Measurements from ENCODE around the gene TRIM66.
A peak's percentile ranks its signal among the peaks of the same experiment; 100 is the strongest.
"Not testable (repeated sequence)": the region's sequence is repeated elsewhere in the genome, so short reads cannot be mapped to it uniquely, and the experiment has no call there.

Gene TRIM66

GRCh38 chr11:8692417-8692816, 10.0 kb upstream of the TRIM66 start:
- no peak for DNase-seq (ENCODE audit: low read depth in 3 of 3, low spot score in 1 of 3)

GRCh38 chr11:8691601-8692000, 9.1 kb upstream of the TRIM66 start:
- DNase-seq (ENCODE audit: low read depth in 3 of 3, low spot score in 1 of 3), result no peak

- DNase-seq (ENCODE audit: low read depth in 3 of 3, low spot score in 1 of 3), result no peak
Measured at GRCh38 chr11:8690374-8691342, 8.2 kb upstream of the TRIM66 start.

GRCh38 chr11:8689726-8690255, 7.3 kb upstream of the TRIM66 start:
- DNase-seq (ENCODE audit: low read depth in 3 of 3, low spot score in 1 of 3), result no peak

GRCh38 chr11:8688414-8689362, 6.2 kb upstream of the TRIM66 start:
- peak; percentile 52 to 70 (median 64) for DNase-seq (ENCODE audit: low read depth in 3 of 3, low spot score in 1 of 3)

- DNase-seq (ENCODE audit: low read depth in 3 of 3, low spot score in 1 of 3), result no peak
Measured at GRCh38 chr11:8686325-8686724, 3.9 kb upstream of the TRIM66 start.

- DNase-seq (ENCODE audit: low read depth in 3 of 3, low spot score in 1 of 3), result no peak
Measured at GRCh38 chr11:8685820-8686219, 3.4 kb upstream of the TRIM66 start.

GRCh38 chr11:8685306-8685705, 2.8 kb upstream of the TRIM66 start:
- no peak for DNase-seq (ENCODE audit: low read depth in 3 of 3, low spot score in 1 of 3)

GRCh38 chr11:8684600-8685290, 2.3 kb upstream of the TRIM66 start:
- no peak for DNase-seq (ENCODE audit: low read depth in 3 of 3, low spot score in 1 of 3)

GRCh38 chr11:8683115-8683807, 796 bp upstream of the TRIM66 start:
- no peak for DNase-seq (ENCODE audit: low read depth in 3 of 3, low spot score in 1 of 3)

GRCh38 chr11:8681837-8682302, 595 bp downstream of the TRIM66 start:
- DNase-seq (ENCODE audit: low read depth in 3 of 3, low spot score in 1 of 3), result no peak

GRCh38 chr11:8679006-8679405, 3.5 kb downstream of the TRIM66 start:
- DNase-seq (ENCODE audit: low read depth in 3 of 3, low spot score in 1 of 3), result no peak

- DNase-seq (ENCODE audit: low read depth in 3 of 3, low spot score in 1 of 3), result no peak
Measured at GRCh38 chr11:8676458-8676857, 6.0 kb downstream of the TRIM66 start.

GRCh38 chr11:8674859-8675258, 7.6 kb downstream of the TRIM66 start:
- DNase-seq (ENCODE audit: low read depth in 3 of 3, low spot score in 1 of 3), result no peak

- no peak for DNase-seq (ENCODE audit: low read depth in 3 of 3, low spot score in 1 of 3)
Measured at GRCh38 chr11:8672346-8672745, 10.1 kb downstream of the TRIM66 start.

GRCh38 chr11:8671651-8672062, 10.8 kb downstream of the TRIM66 start:
- no peak for DNase-seq (ENCODE audit: low read depth in 3 of 3, low spot score in 1 of 3)

GRCh38 chr11:8671193-8671612, 11.3 kb downstream of the TRIM66 start:
- DNase-seq (ENCODE audit: low read depth in 3 of 3, low spot score in 1 of 3), result no peak

GRCh38 chr11:8670081-8670480, 12.4 kb downstream of the TRIM66 start:
- not testable (repeated sequence) for DNase-seq (ENCODE audit: low read depth in 3 of 3, low spot score in 1 of 3)

GRCh38 chr11:8665222-8665621, 17.2 kb downstream of the TRIM66 start:
- no peak for DNase-seq (ENCODE audit: low read depth in 3 of 3, low spot score in 1 of 3)

Measured in stimulated activated CD4-positive, alpha-beta T cell treated with anti-CD3 and anti-CD28 coated beads, TNF-alpha, amount 100 ng/mL, for 1 hour (primary cell).